ENCODE results near the gene DSP.

The DSP gene

GRCh38 chr6:7504041-7504440 lies 37.4 kb upstream of the DSP start:
- TF ChIP-seq, protein P1, sequence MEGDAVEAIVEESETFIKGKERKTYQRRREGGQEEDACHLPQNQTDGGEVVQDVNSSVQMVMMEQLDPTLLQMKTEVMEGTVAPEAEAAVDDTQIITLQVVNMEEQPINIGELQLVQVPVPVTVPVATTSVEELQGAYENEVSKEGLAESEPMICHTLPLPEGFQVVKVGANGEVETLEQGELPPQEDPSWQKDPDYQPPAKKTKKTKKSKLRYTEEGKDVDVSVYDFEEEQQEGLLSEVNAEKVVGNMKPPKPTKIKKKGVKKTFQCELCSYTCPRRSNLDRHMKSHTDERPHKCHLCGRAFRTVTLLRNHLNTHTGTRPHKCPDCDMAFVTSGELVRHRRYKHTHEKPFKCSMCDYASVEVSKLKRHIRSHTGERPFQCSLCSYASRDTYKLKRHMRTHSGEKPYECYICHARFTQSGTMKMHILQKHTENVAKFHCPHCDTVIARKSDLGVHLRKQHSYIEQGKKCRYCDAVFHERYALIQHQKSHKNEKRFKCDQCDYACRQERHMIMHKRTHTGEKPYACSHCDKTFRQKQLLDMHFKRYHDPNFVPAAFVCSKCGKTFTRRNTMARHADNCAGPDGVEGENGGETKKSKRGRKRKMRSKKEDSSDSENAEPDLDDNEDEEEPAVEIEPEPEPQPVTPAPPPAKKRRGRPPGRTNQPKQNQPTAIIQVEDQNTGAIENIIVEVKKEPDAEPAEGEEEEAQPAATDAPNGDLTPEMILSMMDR (IDR thresholded peaks at IDR 0.05; ENCODE audit: low read length, missing control alignments) = no peak
- DNase-seq (ENCODE audit: low read depth) = no peak
- H3K4me3 ChIP-seq (replicated peaks; ENCODE audit: low read depth, low read length) = no peak overlapping the region

DNA sequence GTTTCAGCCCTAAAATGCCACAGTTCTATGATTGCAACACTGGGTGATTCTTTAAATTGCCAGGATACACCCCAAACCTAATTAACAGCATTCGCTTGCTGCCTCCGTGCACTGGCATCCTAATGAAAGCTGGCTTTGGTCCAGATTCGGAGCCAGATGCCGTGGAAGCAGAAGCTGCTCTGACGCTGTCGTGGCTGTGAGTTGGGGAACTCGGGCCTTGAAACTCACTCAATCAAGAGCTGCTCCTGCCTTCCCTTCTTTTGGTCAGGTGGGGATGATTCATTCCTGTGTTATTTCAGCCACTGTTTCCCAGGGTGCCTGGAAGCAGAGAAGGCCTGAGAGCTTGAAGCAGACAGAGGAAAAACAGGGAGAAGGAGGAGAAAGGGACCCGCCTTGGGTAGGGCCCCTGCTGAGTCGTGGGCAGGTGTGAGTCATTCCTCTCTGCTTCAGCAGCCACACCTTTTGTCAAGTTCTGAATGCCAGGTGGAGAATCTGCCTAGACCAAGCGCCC lies 36.2 kb upstream of the DSP start:
- TF ChIP-seq, protein P1 (IDR thresholded peaks at IDR 0.05; ENCODE audit: low read length, missing control alignments) = no peak
- H3K4me3 ChIP-seq (replicated peaks; ENCODE audit: low read depth, low read length) = no peak overlapping the region
- DNase-seq (ENCODE audit: low read depth) = peak; percentile 63

DNA sequence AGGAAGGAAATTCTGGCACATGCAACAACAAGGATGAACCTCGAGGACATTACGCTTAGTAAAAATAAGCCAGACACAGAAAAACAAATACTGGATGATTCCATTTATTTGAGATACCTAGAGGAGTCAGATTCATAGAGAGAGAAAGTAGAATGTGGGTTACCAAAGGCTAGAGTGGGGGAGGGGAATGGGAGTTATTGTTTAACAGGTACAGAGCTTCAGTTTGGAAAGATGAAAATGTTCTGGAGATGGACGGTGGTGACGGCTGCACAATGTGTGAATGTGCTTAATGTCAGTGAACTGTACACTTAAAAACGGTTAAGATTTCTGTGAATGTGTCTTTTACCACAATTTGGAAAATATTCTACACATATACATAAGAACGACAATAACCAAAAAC lies 33.9 kb upstream of the DSP start:
- TF ChIP-seq, protein P1 (IDR thresholded peaks at IDR 0.05; ENCODE audit: low read length, missing control alignments) = no peak
- no peak for DNase-seq (ENCODE audit: low read depth)
- no peak overlapping the region for H3K4me3 ChIP-seq (replicated peaks; ENCODE audit: low read depth, low read length)

DNA sequence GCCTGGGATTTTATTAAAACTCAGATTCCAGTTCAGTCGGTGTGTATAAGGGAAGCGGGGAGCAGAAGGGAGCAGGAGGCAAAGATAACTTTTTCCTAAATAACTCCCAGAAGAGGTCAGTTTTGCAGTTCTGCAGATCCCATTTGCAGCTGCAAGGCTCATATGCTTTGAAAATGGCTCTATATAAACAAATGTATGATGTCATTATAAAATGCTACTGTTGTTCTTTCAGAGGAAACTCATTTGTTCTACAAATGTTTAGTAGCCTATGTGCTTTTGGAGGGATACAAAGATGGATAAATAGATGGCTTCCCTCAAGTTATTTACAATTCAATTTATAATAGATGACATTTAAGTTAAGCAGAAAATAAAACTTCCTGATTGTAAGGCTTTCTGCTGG lies 29.2 kb upstream of the DSP start:
- no peak overlapping the region for H3K4me3 ChIP-seq (replicated peaks; ENCODE audit: low read depth, low read length)
- DNase-seq (ENCODE audit: low read depth) = no peak
- TF ChIP-seq, protein P1 (IDR thresholded peaks at IDR 0.05; ENCODE audit: low read length, missing control alignments) = no peak

DNA sequence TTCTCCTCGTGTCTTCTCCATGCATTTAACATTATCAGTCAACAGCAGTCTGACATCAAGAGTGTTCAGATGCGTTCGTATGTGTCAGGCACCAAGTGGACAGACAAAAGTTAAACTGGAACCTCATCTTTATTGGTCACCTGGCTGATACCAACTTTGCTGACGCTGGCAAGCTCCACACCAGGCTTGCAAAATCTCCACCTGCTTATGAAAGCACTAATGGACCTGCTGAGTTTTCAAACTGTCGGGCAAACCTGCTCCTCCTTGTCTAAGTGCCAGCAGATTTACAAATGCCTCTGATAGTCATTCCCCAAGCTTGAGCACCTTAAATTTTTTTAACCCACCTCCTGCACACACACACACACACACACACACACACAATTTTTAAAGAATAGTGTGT lies 27.9 kb upstream of the DSP start:
- H3K4me3 ChIP-seq (replicated peaks; ENCODE audit: low read depth, low read length) = no peak overlapping the region
- no peak for DNase-seq (ENCODE audit: low read depth)
- TF ChIP-seq, protein P1 (IDR thresholded peaks at IDR 0.05; ENCODE audit: low read length, missing control alignments) = no peak

- TF ChIP-seq, protein P1 (IDR thresholded peaks at IDR 0.05; ENCODE audit: low read length, missing control alignments) = no peak
- DNase-seq (ENCODE audit: low read depth) = no peak
- no peak overlapping the region for H3K4me3 ChIP-seq (replicated peaks; ENCODE audit: low read depth, low read length)
Measured at GRCh38 chr6:7515363-7515762, 26.1 kb upstream of the DSP start.

DNA sequence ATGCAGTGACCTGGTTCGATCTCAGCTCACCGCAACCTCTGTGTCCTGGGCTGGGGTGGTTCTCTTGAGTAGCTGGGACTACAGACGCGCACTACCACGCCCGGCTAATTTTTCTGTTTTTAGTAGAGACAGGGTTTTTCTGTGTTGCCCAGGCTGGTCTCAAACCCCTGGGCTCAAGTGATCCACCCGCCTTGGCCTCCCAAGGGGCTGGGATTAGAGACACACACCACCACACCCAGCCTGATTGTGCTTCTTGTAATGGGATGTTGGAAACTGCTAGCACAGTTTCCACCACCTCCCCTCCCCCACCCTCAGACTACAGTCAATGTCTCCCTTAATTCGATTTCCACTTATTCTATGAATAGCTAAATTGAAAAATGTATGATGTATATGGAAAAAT lies 22.6 kb upstream of the DSP start:
- no peak for DNase-seq (ENCODE audit: low read depth)
- H3K4me3 ChIP-seq (replicated peaks; ENCODE audit: low read depth, low read length) = no peak overlapping the region
- TF ChIP-seq, protein P1 (IDR thresholded peaks at IDR 0.05; ENCODE audit: low read length, missing control alignments) = no peak
